Adrenal gland (tissue), 5 donors: Measurements from ENCODE around the gene PDLIM5.

ENCODE experiments used
- POLR2A ChIP-seq, 2 donors: fragments of 450-650 bp; IDR thresholded peaks; one replicate each; pipeline ENCODE4 v1.6.1; 2017; ENCODE audit warnings: antibody characterized with exemption in 2 of 2, mild to moderate bottlenecking in 2 of 2, moderate library complexity in 1 of 2
- TF ChIP-seq, protein P1 (sequence below), 6 experiments: fragments of 450-650 bp in 4 of 6; fragments of 200-600 bp in 2 of 6; sonication (generic) in 1 of 6; IDR thresholded peaks; 1 replicate in 5 of 6; 2 replicates in 1 of 6; pipeline versions ENCODE4 v1.5.1 to v1.8.0; 2016 to 2021; ENCODE audit warnings: antibody characterized with exemption in 6 of 6, mild to moderate bottlenecking in 2 of 6, moderate library complexity in 1 of 6
- donor health status: DM: no; HTN: no; CAD: no.

DNA sequence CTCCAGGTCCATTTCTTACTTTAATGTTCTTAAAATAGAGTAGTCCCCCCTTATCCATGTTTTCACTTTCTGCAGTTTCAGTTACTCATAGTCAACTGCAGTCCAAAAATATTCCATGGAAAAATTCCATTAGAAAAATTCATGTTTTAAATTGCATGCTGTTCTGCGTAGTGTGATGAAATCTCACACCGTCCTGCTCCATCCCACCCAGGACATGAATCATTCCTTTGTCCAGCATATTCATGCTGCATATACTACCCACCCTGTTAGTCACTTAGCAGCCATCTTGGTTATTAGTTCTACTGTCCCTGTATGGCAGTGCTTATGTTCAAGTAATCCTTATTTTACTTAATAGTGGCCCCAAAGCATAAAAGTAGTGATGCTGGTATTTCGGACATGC lies 5.4 kb upstream of the PDLIM5 start:
- TF ChIP-seq, protein P1, sequence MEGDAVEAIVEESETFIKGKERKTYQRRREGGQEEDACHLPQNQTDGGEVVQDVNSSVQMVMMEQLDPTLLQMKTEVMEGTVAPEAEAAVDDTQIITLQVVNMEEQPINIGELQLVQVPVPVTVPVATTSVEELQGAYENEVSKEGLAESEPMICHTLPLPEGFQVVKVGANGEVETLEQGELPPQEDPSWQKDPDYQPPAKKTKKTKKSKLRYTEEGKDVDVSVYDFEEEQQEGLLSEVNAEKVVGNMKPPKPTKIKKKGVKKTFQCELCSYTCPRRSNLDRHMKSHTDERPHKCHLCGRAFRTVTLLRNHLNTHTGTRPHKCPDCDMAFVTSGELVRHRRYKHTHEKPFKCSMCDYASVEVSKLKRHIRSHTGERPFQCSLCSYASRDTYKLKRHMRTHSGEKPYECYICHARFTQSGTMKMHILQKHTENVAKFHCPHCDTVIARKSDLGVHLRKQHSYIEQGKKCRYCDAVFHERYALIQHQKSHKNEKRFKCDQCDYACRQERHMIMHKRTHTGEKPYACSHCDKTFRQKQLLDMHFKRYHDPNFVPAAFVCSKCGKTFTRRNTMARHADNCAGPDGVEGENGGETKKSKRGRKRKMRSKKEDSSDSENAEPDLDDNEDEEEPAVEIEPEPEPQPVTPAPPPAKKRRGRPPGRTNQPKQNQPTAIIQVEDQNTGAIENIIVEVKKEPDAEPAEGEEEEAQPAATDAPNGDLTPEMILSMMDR (IDR thresholded peaks at IDR 0.05), result no peak
- no peak for TF ChIP-seq POLR2A (IDR thresholded peaks at IDR 0.05)
